ENCODE results near the gene PTPRM. TPM values are rescaled to one million over a fixed set of nuclear protein-coding genes. Genes with fewer than 3 reads are reported as not detected.

PTPRM gene
- total RNA-seq, 1 experiment from 2014 or later, result 11.1 TPM

DNA sequence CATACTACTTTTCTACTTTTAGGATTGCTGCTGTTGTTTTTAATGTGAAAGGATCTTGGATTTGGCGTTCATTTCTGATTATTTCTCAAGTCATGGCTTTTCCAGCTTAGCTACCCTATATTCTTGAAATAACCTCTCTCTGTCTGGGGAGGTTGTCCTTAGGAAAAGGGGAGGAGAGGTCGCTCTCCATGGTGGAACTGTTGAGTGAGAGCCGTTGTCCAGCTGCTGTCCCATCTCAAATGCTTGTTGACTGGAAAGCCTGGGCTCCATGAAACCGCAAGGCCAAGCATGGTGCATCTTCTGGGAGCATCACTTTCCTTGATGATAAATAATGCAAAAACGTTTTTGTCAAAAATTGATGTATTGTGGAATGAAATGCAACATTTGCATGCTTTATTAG, 563.0 kb downstream of the PTPRM start (continued):
- TF ChIP-seq, protein P1, sequence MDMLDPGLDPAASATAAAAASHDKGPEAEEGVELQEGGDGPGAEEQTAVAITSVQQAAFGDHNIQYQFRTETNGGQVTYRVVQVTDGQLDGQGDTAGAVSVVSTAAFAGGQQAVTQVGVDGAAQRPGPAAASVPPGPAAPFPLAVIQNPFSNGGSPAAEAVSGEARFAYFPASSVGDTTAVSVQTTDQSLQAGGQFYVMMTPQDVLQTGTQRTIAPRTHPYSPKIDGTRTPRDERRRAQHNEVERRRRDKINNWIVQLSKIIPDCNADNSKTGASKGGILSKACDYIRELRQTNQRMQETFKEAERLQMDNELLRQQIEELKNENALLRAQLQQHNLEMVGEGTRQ (CRISPR knock-in tag; IDR thresholded peaks at IDR 0.05), result no peak
- TF ChIP-seq, protein P2, sequence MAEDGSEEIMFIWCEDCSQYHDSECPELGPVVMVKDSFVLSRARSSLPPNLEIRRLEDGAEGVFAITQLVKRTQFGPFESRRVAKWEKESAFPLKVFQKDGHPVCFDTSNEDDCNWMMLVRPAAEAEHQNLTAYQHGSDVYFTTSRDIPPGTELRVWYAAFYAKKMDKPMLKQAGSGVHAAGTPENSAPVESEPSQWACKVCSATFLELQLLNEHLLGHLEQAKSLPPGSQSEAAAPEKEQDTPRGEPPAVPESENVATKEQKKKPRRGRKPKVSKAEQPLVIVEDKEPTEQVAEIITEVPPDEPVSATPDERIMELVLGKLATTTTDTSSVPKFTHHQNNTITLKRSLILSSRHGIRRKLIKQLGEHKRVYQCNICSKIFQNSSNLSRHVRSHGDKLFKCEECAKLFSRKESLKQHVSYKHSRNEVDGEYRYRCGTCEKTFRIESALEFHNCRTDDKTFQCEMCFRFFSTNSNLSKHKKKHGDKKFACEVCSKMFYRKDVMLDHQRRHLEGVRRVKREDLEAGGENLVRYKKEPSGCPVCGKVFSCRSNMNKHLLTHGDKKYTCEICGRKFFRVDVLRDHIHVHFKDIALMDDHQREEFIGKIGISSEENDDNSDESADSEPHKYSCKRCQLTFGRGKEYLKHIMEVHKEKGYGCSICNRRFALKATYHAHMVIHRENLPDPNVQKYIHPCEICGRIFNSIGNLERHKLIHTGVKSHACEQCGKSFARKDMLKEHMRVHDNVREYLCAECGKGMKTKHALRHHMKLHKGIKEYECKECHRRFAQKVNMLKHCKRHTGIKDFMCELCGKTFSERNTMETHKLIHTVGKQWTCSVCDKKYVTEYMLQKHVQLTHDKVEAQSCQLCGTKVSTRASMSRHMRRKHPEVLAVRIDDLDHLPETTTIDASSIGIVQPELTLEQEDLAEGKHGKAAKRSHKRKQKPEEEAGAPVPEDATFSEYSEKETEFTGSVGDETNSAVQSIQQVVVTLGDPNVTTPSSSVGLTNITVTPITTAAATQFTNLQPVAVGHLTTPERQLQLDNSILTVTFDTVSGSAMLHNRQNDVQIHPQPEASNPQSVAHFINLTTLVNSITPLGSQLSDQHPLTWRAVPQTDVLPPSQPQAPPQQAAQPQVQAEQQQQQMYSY (CRISPR knock-in tag; IDR thresholded peaks at IDR 0.05), result no peak

DNA sequence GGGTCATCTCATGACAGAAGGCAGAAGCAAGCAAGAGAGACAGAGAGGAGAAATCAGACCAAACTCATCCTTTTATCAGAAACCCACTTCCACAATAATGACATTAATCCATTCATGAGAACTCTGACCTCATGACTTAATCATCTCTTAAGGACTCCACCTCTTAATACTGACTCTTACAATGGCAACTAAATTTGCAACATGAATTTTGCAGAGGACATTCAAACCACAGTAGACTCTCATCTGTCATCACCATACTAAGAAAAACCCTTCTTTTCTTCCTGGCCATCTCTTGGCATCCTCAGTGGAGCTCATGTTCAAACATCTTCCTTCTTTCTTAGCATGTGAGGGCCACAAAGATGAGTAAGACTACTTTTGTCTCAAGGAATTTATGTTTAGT, 565.9 kb downstream of the PTPRM start:
- peaks cover 7% of the 10 kb centered on the region; the same call in 1 of the 2 replicates for H3K9me3 Mint-ChIP-seq
- no peaks in the 10 kb centered on the region for H3K4me1 Mint-ChIP-seq
- CTCF ChIA-PET, result no interaction called here
- DNase-seq (ENCODE audit: low spot score) (no peak), ATAC-seq (no peak)
- TF ChIP-seq, protein P3, sequence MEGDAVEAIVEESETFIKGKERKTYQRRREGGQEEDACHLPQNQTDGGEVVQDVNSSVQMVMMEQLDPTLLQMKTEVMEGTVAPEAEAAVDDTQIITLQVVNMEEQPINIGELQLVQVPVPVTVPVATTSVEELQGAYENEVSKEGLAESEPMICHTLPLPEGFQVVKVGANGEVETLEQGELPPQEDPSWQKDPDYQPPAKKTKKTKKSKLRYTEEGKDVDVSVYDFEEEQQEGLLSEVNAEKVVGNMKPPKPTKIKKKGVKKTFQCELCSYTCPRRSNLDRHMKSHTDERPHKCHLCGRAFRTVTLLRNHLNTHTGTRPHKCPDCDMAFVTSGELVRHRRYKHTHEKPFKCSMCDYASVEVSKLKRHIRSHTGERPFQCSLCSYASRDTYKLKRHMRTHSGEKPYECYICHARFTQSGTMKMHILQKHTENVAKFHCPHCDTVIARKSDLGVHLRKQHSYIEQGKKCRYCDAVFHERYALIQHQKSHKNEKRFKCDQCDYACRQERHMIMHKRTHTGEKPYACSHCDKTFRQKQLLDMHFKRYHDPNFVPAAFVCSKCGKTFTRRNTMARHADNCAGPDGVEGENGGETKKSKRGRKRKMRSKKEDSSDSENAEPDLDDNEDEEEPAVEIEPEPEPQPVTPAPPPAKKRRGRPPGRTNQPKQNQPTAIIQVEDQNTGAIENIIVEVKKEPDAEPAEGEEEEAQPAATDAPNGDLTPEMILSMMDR (IDR thresholded peaks at IDR 0.05), result no peak
- TF ChIP-seq PRRX2 (CRISPR knock-in tag; IDR thresholded peaks at IDR 0.05) (no peak), FOXP1 (CRISPR knock-in tag; IDR thresholded peaks at IDR 0.05; ENCODE audit: borderline replicate concordance) (no peak), NR2C2 (CRISPR knock-in tag; IDR thresholded peaks at IDR 0.05) (no peak), CREM (CRISPR knock-in tag; IDR thresholded peaks at IDR 0.05) (no peak), GTF2I (CRISPR knock-in tag; conservative IDR thresholded peaks at IDR 0.05) (no peak), ZNF317 (CRISPR knock-in tag; IDR thresholded peaks at IDR 0.05; ENCODE audit: borderline replicate concordance, low read depth) (no peak), CBFB (CRISPR knock-in tag; IDR thresholded peaks at IDR 0.05; ENCODE audit: low read depth) (no peak), ZNF263 (CRISPR knock-in tag; IDR thresholded peaks at IDR 0.05; ENCODE audit: low read depth) (no peak), GRHL2 (CRISPR knock-in tag; IDR thresholded peaks at IDR 0.05; ENCODE audit: insufficient replicate concordance, severe bottlenecking) (no peak), ZNF423 (CRISPR knock-in tag; IDR thresholded peaks at IDR 0.05) (no peak), TEAD4 (CRISPR knock-in tag; IDR thresholded peaks at IDR 0.05) (no peak), FOXK1 (CRISPR knock-in tag; IDR thresholded peaks at IDR 0.05) (no peak), NFE2L1 (CRISPR knock-in tag; IDR thresholded peaks at IDR 0.05) (no peak), HMGA2 (CRISPR knock-in tag; IDR thresholded peaks at IDR 0.05) (no peak)
- TF ChIP-seq, protein P4, sequence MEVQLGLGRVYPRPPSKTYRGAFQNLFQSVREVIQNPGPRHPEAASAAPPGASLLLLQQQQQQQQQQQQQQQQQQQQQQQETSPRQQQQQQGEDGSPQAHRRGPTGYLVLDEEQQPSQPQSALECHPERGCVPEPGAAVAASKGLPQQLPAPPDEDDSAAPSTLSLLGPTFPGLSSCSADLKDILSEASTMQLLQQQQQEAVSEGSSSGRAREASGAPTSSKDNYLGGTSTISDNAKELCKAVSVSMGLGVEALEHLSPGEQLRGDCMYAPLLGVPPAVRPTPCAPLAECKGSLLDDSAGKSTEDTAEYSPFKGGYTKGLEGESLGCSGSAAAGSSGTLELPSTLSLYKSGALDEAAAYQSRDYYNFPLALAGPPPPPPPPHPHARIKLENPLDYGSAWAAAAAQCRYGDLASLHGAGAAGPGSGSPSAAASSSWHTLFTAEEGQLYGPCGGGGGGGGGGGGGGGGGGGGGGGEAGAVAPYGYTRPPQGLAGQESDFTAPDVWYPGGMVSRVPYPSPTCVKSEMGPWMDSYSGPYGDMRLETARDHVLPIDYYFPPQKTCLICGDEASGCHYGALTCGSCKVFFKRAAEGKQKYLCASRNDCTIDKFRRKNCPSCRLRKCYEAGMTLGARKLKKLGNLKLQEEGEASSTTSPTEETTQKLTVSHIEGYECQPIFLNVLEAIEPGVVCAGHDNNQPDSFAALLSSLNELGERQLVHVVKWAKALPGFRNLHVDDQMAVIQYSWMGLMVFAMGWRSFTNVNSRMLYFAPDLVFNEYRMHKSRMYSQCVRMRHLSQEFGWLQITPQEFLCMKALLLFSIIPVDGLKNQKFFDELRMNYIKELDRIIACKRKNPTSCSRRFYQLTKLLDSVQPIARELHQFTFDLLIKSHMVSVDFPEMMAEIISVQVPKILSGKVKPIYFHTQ (CRISPR knock-in tag; IDR thresholded peaks at IDR 0.05), result no peak
- TF ChIP-seq, protein P5, sequence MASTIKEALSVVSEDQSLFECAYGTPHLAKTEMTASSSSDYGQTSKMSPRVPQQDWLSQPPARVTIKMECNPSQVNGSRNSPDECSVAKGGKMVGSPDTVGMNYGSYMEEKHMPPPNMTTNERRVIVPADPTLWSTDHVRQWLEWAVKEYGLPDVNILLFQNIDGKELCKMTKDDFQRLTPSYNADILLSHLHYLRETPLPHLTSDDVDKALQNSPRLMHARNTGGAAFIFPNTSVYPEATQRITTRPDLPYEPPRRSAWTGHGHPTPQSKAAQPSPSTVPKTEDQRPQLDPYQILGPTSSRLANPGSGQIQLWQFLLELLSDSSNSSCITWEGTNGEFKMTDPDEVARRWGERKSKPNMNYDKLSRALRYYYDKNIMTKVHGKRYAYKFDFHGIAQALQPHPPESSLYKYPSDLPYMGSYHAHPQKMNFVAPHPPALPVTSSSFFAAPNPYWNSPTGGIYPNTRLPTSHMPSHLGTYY (CRISPR knock-in tag; IDR thresholded peaks at IDR 0.05), result no peak
- no peak overlapping the region for H3K27ac Mint-ChIP-seq
- POLR2A ChIA-PET, result no interaction called here
- H3K27me3 Mint-ChIP-seq (ENCODE audit: low read depth), result no peaks in the 10 kb centered on the region
- H3K4me3 Mint-ChIP-seq, result no peak overlapping the region
- no peaks in the 10 kb centered on the region for H3K36me3 Mint-ChIP-seq
